Endodermal cell (in vitro differentiated cells): ENCODE measurements around the gene NRAP. TPM values are rescaled to one million over a fixed set of nuclear protein-coding genes. Genes with fewer than 3 reads are reported as not detected.

Experiments
- DNase-seq: peaks from one replicate; pipeline ENCODE4 v3.0.0-alpha.2; 2017
- H3K27ac ChIP-seq: 2 replicates; pipeline ENCODE4 v1.5.1; 2013; ENCODE audit warnings: mild to moderate bottlenecking, low read depth, low read length, moderate library complexity
- H3K27me3 ChIP-seq: 2 replicates; pipeline ENCODE4 v1.6.1; 2013; ENCODE audit warnings: mild to moderate bottlenecking, low read length, moderate library complexity; ENCODE audit not compliant: insufficient read depth, control insufficient read depth, poor library complexity, severe bottlenecking
- H3K36me3 ChIP-seq: 2 replicates; pipeline ENCODE4 v1.7.0; 2013; ENCODE audit warnings: mild to moderate bottlenecking, low read length, moderate library complexity; ENCODE audit not compliant: control insufficient read depth, insufficient read depth
- H3K4me1 ChIP-seq: one replicate; pipeline ENCODE4 v1.7.0; 2013; ENCODE audit warnings: low read length; ENCODE audit not compliant: control insufficient read depth, insufficient read depth
- H3K4me3 ChIP-seq: 2 replicates; pipeline ENCODE4 v1.5.1; 2013; ENCODE audit warnings: mild to moderate bottlenecking, low read length, moderate library complexity
- H3K9ac ChIP-seq: 2 replicates; pipeline ENCODE4 v1.6.1; 2013; ENCODE audit warnings: mild to moderate bottlenecking, low read length, moderate library complexity; ENCODE audit not compliant: poor library complexity, severe bottlenecking; ENCODE audit errors: extremely low read depth
- H3K9me3 ChIP-seq: 2 replicates; pipeline ENCODE4 v1.6.1; 2013; ENCODE audit warnings: mild to moderate bottlenecking, low read length, moderate library complexity; ENCODE audit not compliant: control insufficient read depth
- H3K27ac Mint-ChIP-seq: 2 replicates; pipeline ENCODE4 v1.8.0; 2020; ENCODE audit warnings: mixed read lengths
- H3K27me3 Mint-ChIP-seq: 2 replicates; pipeline ENCODE4 v1.8.0; 2021; ENCODE audit warnings: mild to moderate bottlenecking, mixed read lengths; ENCODE audit not compliant: insufficient read depth
- H3K36me3 Mint-ChIP-seq: 2 replicates; pipeline ENCODE4 v1.8.0; 2020; ENCODE audit warnings: low read depth, mixed read lengths
- H3K4me1 Mint-ChIP-seq: 2 replicates; pipeline ENCODE4 v1.8.0; 2020; ENCODE audit warnings: mixed read lengths
- H3K4me3 Mint-ChIP-seq: 2 replicates; pipeline ENCODE4 v1.8.0; 2020; ENCODE audit warnings: mild to moderate bottlenecking, moderate library complexity, mixed read lengths
- H3K9me3 Mint-ChIP-seq: 2 replicates; pipeline ENCODE4 v1.8.0; 2020; ENCODE audit warnings: mild to moderate bottlenecking, mixed read lengths
- WGBS, 2 experiments: methylation state at CpG; one replicate each; pipeline versions ENCODE4 v1.1.5 to v1.1.7; 2013; ENCODE audit warnings: missing lambda C conversion rate in 2 of 2, mixed read lengths in 1 of 2; ENCODE audit not compliant: insufficient coverage in 1 of 2, insufficient read length in 1 of 2; 5-methylcytosine and 5-hydroxymethylcytosine counted together
- total RNA-seq, 2 donors: library from RNA; stranded (reverse); fragmentation: NEBNext Ultra II Directional in 1 of 2; extraction: Animal tissue kit (Norgen Biotek cat#: 25700) in 1 of 2; gene quantifications; 2 replicates in 1 of 2; 3 replicates in 1 of 2; pipeline ENCODE4 v1.2.1, GENCODE V29; 2021
- TF ChIP-seq, protein P1 (sequence below): fragments of 200-600 bp; sonication (generic); conservative IDR thresholded peaks from 2 replicates; pipeline ENCODE4 v1.5.0; 2021; ENCODE audit warnings: antibody characterized with exemption, mild to moderate bottlenecking

The NRAP gene
- total RNA-seq, 2 donors from 2014 or later = 0.09 to 0.11 TPM

DNA sequence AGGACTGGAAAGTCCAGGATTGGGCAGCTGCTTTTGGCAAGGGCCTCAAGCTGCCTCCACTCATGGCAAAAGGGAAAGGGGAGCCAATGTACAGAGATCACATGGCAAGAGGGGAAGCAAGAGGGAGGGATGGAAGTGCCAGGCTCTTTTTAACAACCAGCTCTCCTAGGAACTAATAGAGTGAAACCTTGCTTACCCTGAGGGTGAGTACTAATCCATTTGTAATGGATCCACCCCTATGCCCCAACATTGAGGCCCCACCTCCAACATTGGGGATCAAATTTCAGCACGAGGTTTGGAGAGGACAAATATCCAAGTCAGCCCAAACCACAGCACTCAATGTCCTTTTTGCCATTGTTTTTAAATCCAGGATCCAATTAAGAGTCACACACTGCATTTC is 98.5 kb downstream of the NRAP start:
- Histone ChIP-seq H3K9me3 (no peaks in the 10 kb centered on the region), H3K27me3 (no peaks in the 10 kb centered on the region), H3K27ac (no peak overlapping the region), H3K4me3 (no peak overlapping the region), H3K9ac (no peak overlapping the region), H3K4me1 (peaks cover 5% of the 10 kb centered on the region), H3K36me3 (no peaks in the 10 kb centered on the region)
- no peak overlapping the region for H3K4me3 Mint-ChIP-seq
- peaks cover 36% of the 10 kb centered on the region for H3K4me1 Mint-ChIP-seq
- no peaks in the 10 kb centered on the region for H3K9me3 Mint-ChIP-seq
- no peaks in the 10 kb centered on the region for H3K36me3 Mint-ChIP-seq
- no peak for DNase-seq
- H3K27me3 Mint-ChIP-seq = peaks cover 23% of the 10 kb centered on the region
- H3K27ac Mint-ChIP-seq = no peak overlapping the region
- TF ChIP-seq, protein P1, sequence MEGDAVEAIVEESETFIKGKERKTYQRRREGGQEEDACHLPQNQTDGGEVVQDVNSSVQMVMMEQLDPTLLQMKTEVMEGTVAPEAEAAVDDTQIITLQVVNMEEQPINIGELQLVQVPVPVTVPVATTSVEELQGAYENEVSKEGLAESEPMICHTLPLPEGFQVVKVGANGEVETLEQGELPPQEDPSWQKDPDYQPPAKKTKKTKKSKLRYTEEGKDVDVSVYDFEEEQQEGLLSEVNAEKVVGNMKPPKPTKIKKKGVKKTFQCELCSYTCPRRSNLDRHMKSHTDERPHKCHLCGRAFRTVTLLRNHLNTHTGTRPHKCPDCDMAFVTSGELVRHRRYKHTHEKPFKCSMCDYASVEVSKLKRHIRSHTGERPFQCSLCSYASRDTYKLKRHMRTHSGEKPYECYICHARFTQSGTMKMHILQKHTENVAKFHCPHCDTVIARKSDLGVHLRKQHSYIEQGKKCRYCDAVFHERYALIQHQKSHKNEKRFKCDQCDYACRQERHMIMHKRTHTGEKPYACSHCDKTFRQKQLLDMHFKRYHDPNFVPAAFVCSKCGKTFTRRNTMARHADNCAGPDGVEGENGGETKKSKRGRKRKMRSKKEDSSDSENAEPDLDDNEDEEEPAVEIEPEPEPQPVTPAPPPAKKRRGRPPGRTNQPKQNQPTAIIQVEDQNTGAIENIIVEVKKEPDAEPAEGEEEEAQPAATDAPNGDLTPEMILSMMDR = no peak
- 20 to 32% methylated on average over 1 of the region's 1 CpG for WGBS, 2 experiments

DNA sequence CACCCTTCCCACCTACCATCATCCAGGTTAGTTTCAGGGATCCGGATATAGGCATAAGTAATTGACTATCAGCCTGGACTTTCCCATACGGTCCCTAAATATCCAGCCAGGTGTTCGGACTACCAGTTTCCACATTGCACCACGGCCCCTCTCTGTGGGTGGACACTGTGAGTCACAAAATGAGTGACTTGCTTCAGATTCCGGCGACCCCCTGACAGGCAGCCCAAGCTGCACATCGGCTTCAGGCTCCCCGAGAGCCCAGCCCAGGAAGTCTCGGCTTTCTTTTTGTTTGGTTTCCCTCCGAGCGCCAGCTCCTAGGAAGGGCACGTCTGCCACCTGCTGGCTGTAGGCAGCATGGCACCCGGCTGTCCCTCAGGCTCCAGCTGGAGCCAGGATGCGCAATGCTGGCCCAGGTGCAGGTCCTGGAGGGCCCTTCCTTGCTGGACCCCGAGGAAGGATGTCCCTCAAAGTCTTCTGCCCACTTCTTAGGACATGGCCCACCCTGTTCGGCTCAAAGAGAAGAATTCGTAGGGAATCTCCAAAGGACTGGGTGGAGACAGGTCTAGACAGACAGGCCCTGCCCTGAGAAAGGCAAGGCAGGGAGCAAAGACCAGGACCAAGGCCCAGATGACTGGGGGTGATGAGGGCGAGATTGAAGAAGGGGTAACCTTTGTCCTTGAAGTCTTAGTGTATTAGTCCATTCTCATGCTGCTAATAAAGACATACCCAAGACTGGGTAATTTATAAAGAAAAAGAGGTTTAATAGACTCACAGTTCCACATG is 100.3 kb downstream of the NRAP start:
- H3K4me3 Mint-ChIP-seq = peak overlapping the region; percentile 30
- H3K36me3 Mint-ChIP-seq = no peaks in the 10 kb centered on the region
- H3K4me3 ChIP-seq = no peak overlapping the region
- no peak overlapping the region for H3K9ac ChIP-seq
- H3K4me1 ChIP-seq = peaks cover 5% of the 10 kb centered on the region
- no peaks in the 10 kb centered on the region for H3K36me3 ChIP-seq
- H3K9me3 Mint-ChIP-seq = no peaks in the 10 kb centered on the region
- DNase-seq = peak; percentile 94
- H3K27ac Mint-ChIP-seq = no peak overlapping the region
- H3K27ac ChIP-seq = no peak overlapping the region
- H3K27me3 Mint-ChIP-seq = peaks cover 37% of the 10 kb centered on the region
- TF ChIP-seq, protein P1 = peak; percentile 98
- no peaks in the 10 kb centered on the region for H3K9me3 ChIP-seq
- 20 to 21% methylated on average over 13 to 18 of the region's 18 CpGs for WGBS, 2 experiments
- H3K4me1 Mint-ChIP-seq = peaks cover 49% of the 10 kb centered on the region
- no peaks in the 10 kb centered on the region for H3K27me3 ChIP-seq

DNA sequence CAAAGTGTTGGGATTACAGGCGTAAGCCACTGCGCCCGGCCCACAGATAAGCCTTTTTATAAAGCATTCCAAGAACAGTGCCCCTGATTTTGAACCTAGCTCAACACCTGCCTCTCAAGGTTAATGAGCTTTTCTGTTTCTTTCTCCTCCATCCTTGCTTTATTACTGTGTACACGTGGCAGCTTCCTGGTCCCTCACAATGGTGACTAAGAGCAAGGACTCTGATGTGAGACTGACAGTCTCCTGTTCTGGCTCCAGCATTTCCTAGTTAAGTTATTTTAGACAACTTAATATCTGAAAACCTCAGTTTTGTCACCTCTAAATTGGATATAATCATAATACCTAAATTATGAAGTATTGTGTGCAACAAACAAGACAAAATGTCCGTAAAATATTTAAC is 101.1 kb downstream of the NRAP start:
- H3K36me3 Mint-ChIP-seq = no peaks in the 10 kb centered on the region
- no peaks in the 10 kb centered on the region for H3K36me3 ChIP-seq
- H3K27ac Mint-ChIP-seq = no peak overlapping the region
- peaks cover 57% of the 10 kb centered on the region for H3K4me1 Mint-ChIP-seq
- WGBS, 2 experiments = 89 to 91% methylated on average over 4 to 5 of the region's 5 CpGs
- no peak for DNase-seq
- H3K27me3 Mint-ChIP-seq = peaks cover 39% of the 10 kb centered on the region
- no peak overlapping the region for H3K9ac ChIP-seq
- H3K4me3 Mint-ChIP-seq = no peak overlapping the region
- no peaks in the 10 kb centered on the region for H3K27me3 ChIP-seq
- no peak overlapping the region for H3K27ac ChIP-seq
- TF ChIP-seq, protein P1 = no peak
- H3K4me1 ChIP-seq = peaks cover 10% of the 10 kb centered on the region
- H3K9me3 Mint-ChIP-seq = no peaks in the 10 kb centered on the region
- no peak overlapping the region for H3K4me3 ChIP-seq
- no peaks in the 10 kb centered on the region for H3K9me3 ChIP-seq
